Measurements from ENCODE around the gene ZNF790. TPM values are rescaled to one million over a fixed set of nuclear protein-coding genes. Genes with fewer than 3 reads are reported as not detected.
A peak's percentile ranks its signal among the peaks of the same experiment; 100 is the strongest.
"Not testable (repeated sequence)": the region's sequence is repeated elsewhere in the genome, so short reads cannot be mapped to it uniquely, and the experiment has no call there.

ZNF790 gene
- total RNA-seq, 2 experiments from 2014 or later = 6.1 to 6.9 TPM

GRCh38 chr19:36821758-36822157 lies 16.4 kb downstream of the ZNF790 start:
- H3K36me3 Mint-ChIP-seq = peaks cover 88% of the 10 kb centered on the region
- POLR2A ChIA-PET = no interaction called here
- no peak overlapping the region for H3K27ac Mint-ChIP-seq
- H3K27me3 Mint-ChIP-seq = no peaks in the 10 kb centered on the region
- peaks cover 78% of the 10 kb centered on the region for H3K9me3 Mint-ChIP-seq
- no peaks in the 10 kb centered on the region for H3K4me1 Mint-ChIP-seq (ENCODE audit: low read depth)
- CTCF ChIA-PET = no interaction called here
- intact Hi-C loops (cut with micrococcal nuclease) = no loop called here
- DNase-seq = no peak
- H3K4me3 Mint-ChIP-seq = no peak overlapping the region

GRCh38 chr19:36819130-36819630 lies 19.0 kb downstream of the ZNF790 start:
- CTCF ChIA-PET = no interaction called here
- Mint-ChIP-seq H3K4me3 (no peak overlapping the region), H3K27me3 (no peaks in the 10 kb centered on the region), H3K36me3 (peaks cover 82% of the 10 kb centered on the region), H3K9me3 (peaks cover 78% of the 10 kb centered on the region), H3K27ac (no peak overlapping the region), H3K4me1 (ENCODE audit: low read depth) (no peaks in the 10 kb centered on the region)
- DNase-seq = no peak
- intact Hi-C loops (cut with micrococcal nuclease) = no loop called here
- POLR2A ChIA-PET = no interaction called here

GRCh38 chr19:36807029-36807428 lies 31.2 kb downstream of the ZNF790 start:
- H3K9me3 Mint-ChIP-seq = peaks cover 64% of the 10 kb centered on the region
- H3K27me3 Mint-ChIP-seq = no peaks in the 10 kb centered on the region
- no peak for DNase-seq
- intact Hi-C loops (cut with micrococcal nuclease) = no loop called here
- no peak overlapping the region for H3K4me3 Mint-ChIP-seq
- POLR2A ChIA-PET = no interaction called here
- no peak overlapping the region for H3K27ac Mint-ChIP-seq
- CTCF ChIA-PET = no interaction called here
- H3K4me1 Mint-ChIP-seq (ENCODE audit: low read depth) = no peaks in the 10 kb centered on the region
- peaks cover 70% of the 10 kb centered on the region for H3K36me3 Mint-ChIP-seq

- H3K27ac Mint-ChIP-seq = no peak overlapping the region
- H3K4me1 Mint-ChIP-seq (ENCODE audit: low read depth) = no peaks in the 10 kb centered on the region
- intact Hi-C loops (cut with micrococcal nuclease) = no loop called here
- H3K36me3 Mint-ChIP-seq = peaks cover 68% of the 10 kb centered on the region
- ChIA-PET POLR2A (no interaction called here), CTCF (no interaction called here)
- H3K27me3 Mint-ChIP-seq = no peaks in the 10 kb centered on the region
- no peak for DNase-seq
- H3K9me3 Mint-ChIP-seq = peaks cover 58% of the 10 kb centered on the region
- H3K4me3 Mint-ChIP-seq = no peak overlapping the region
These were observed 32.8 kb downstream of the ZNF790 start for GRCh38 chr19:36805364-36805763.

GRCh38 chr19:36797786-36798108 lies 40.4 kb downstream of the ZNF790 start:
- intact Hi-C loops (cut with micrococcal nuclease) = loop anchor here (1.0 kb wide), 4 partner anchors 25 to 119 kb away; partner anchors contain the start of genes ZNF568, ZNF829 and ZNF850
- Mint-ChIP-seq H3K27ac (peak overlapping the region; percentile 89), H3K27me3 (no peaks in the 10 kb centered on the region), H3K4me3 (peak overlapping the region; percentile 80), H3K9me3 (peaks cover 50% of the 10 kb centered on the region), H3K4me1 (ENCODE audit: low read depth) (peaks cover 8% of the 10 kb centered on the region), H3K36me3 (peaks cover 52% of the 10 kb centered on the region)
- no peak for DNase-seq
- POLR2A ChIA-PET = interaction anchor here (0.6 to 1.2 kb wide), 3 partner anchors 51 to 196 kb away, joined by 4 to 5 read pairs (median 5); no protein-coding TSS in a partner anchor
- CTCF ChIA-PET = no interaction called here

GRCh38 chr19:36796714-36796992 lies 41.5 kb downstream of the ZNF790 start:
- H3K9me3 Mint-ChIP-seq = peaks cover 57% of the 10 kb centered on the region
- ChIA-PET CTCF (no interaction called here), POLR2A (interaction anchor here (1.0 to 1.2 kb wide), 2 partner anchors 52 to 54 kb away, joined by 4 to 5 read pairs; no protein-coding TSS in a partner anchor)
- peak overlapping the region; percentile 80 for H3K4me3 Mint-ChIP-seq
- H3K36me3 Mint-ChIP-seq = peaks cover 49% of the 10 kb centered on the region
- DNase-seq = no peak
- H3K27ac Mint-ChIP-seq = peak overlapping the region; percentile 89
- H3K4me1 Mint-ChIP-seq (ENCODE audit: low read depth) = peaks cover 11% of the 10 kb centered on the region
- intact Hi-C loops (cut with micrococcal nuclease) = no loop called here
- H3K27me3 Mint-ChIP-seq = peaks cover 5% of the 10 kb centered on the region

- intact Hi-C loops (cut with micrococcal nuclease); H3K27me3 Mint-ChIP-seq; POLR2A ChIA-PET; CTCF ChIA-PET; H3K4me1 Mint-ChIP-seq (ENCODE audit: low read depth); H3K27ac Mint-ChIP-seq: not testable (repeated sequence)
- Mint-ChIP-seq H3K36me3 (peaks cover 26% of the 10 kb centered on the region), H3K4me3 (peak overlapping the region; percentile 23), H3K9me3 (peaks cover 68% of the 10 kb centered on the region)
- peak; percentile 52 for DNase-seq
These were observed 46.6 kb downstream of the ZNF790 start for GRCh38 chr19:36791420-36792141.

- no peak overlapping the region for H3K4me3 Mint-ChIP-seq
- POLR2A ChIA-PET = no interaction called here
These were observed 62.4 kb downstream of the ZNF790 start for GRCh38 chr19:36775768-36776167.

GRCh38 chr19:36773223-36773579 lies 65.0 kb downstream of the ZNF790 start:
- Mint-ChIP-seq H3K4me3 (peak overlapping the region; percentile 91), H3K9me3 (peaks cover 51% of the 10 kb centered on the region), H3K4me1 (ENCODE audit: low read depth) (peaks cover 21% of the 10 kb centered on the region), H3K27ac (peak overlapping the region; percentile 83), H3K36me3 (peaks cover 47% of the 10 kb centered on the region), H3K27me3 (no peaks in the 10 kb centered on the region)
- POLR2A ChIA-PET = interaction anchor here (0.8 to 1.3 kb wide), 3 partner anchors 64 to 558 kb away, joined by 4 to 5 read pairs (median 5); partner anchors contain the start of genes ZNF146 and ZNF565
- no peak for DNase-seq
- intact Hi-C loops (cut with micrococcal nuclease) = loop anchor here (1.0 to 5.0 kb wide), 5 partner anchors 77 to 694 kb away; partner anchors contain the start of genes ZNF345, ZNF567, ZNF568 and ZNF569
- CTCF ChIA-PET = no interaction called here

More at GRCh38 chr19:36775768-36776167, 62.4 kb downstream of the ZNF790 start:
- Mint-ChIP-seq H3K4me1 (ENCODE audit: low read depth) (peaks cover 21% of the 10 kb centered on the region), H3K27ac (no peak overlapping the region), H3K36me3 (peaks cover 40% of the 10 kb centered on the region), H3K27me3 (no peaks in the 10 kb centered on the region), H3K9me3 (peaks cover 54% of the 10 kb centered on the region)
- CTCF ChIA-PET = no interaction called here
- no peak for DNase-seq
- intact Hi-C loops (cut with micrococcal nuclease) = no loop called here

- ChIA-PET CTCF (no interaction called here), POLR2A (interaction anchor here (0.8 to 1.3 kb wide), 3 partner anchors 65 to 558 kb away, joined by 4 to 5 read pairs (median 5); partner anchors contain the start of genes ZNF146 and ZNF565)
- peak; percentile 95 for DNase-seq
- Mint-ChIP-seq H3K36me3 (peaks cover 45% of the 10 kb centered on the region), H3K9me3 (peaks cover 47% of the 10 kb centered on the region), H3K27ac (peak within 1 kb of the TSS; percentile 83), H3K4me3 (peak within 1 kb of the TSS; percentile 91), H3K4me1 (ENCODE audit: low read depth) (peaks cover 21% of the 10 kb centered on the region), H3K27me3 (no peaks in the 10 kb centered on the region)
- intact Hi-C loops (cut with micrococcal nuclease) = loop anchor here (1.0 to 5.0 kb wide), 10 partner anchors 25 to 695 kb away; partner anchors contain the start of genes ZNF260, ZNF345, ZNF420 and ZNF566
These were observed 65.6 kb downstream of the ZNF790 start, which contains the start of gene ZNF850 for GRCh38 chr19:36772311-36773222. Gene ZNF850 (minus strand): TSS chr19:36772807. CDS start chr19:36762606, 10,201 bp downstream.

- peaks cover 44% of the 10 kb centered on the region for H3K36me3 Mint-ChIP-seq
- POLR2A ChIA-PET = interaction anchor here (0.6 kb wide), 1 partner anchor 461 kb away, joined by 3 read pairs; no protein-coding TSS in a partner anchor
These were observed 66.6 kb downstream of the ZNF790 start for GRCh38 chr19:36771261-36772231.

More at GRCh38 chr19:36771261-36772231, 66.6 kb downstream of the ZNF790 start:
- intact Hi-C loops (cut with micrococcal nuclease) = loop anchor here (1.0 to 5.0 kb wide), 9 partner anchors 26 to 696 kb away; partner anchors contain the start of genes ZNF260, ZNF420, ZNF566 and ZNF567
- H3K4me3 Mint-ChIP-seq = peak overlapping the region; percentile 91
- H3K9me3 Mint-ChIP-seq = peaks cover 41% of the 10 kb centered on the region
- H3K27me3 Mint-ChIP-seq = no peaks in the 10 kb centered on the region
- CTCF ChIA-PET = no interaction called here
- H3K27ac Mint-ChIP-seq = peak overlapping the region; percentile 83
- H3K4me1 Mint-ChIP-seq (ENCODE audit: low read depth) = peaks cover 21% of the 10 kb centered on the region
- peak; percentile 74 for DNase-seq
